Natural killer cell (primary cell): Measurements from ENCODE around the gene TMEM217. TPM values are rescaled to one million over a fixed set of nuclear protein-coding genes. Genes with fewer than 3 reads are reported as not detected.

Experiments used
- ATAC-seq, 3 donors: fragments of 150-1000 bp in 2 of 3; fragments of 200-7000 bp in 1 of 3; cut with Tn5 transposase; 1 replicate in 1 of 3; 2 replicates in 2 of 3; pipeline ENCODE4 v1.10.0; 2021; ENCODE audit warnings: mild to moderate bottlenecking in 2 of 3, moderate library complexity in 2 of 3
- DNase-seq, 2 donors: peaks; one replicate each; pipeline versions ENCODE4 v3.0.0 to v3.0.0-alpha.2; 2013 to 2021; ENCODE audit warnings: mixed read lengths in 1 of 2
- H3K27ac ChIP-seq: one replicate; pipeline ENCODE4 v1.5.1; 2013; ENCODE audit warnings: mild to moderate bottlenecking, low read length
- H3K27me3 ChIP-seq: one replicate; pipeline ENCODE4 v1.6.1; 2013; ENCODE audit warnings: low read length; ENCODE audit not compliant: control insufficient read depth, insufficient read depth
- H3K36me3 ChIP-seq: one replicate; pipeline ENCODE4 v1.6.1; 2013; ENCODE audit warnings: low read length; ENCODE audit not compliant: control insufficient read depth, insufficient read depth
- H3K4me1 ChIP-seq: one replicate; pipeline ENCODE4 v1.6.1; 2013; ENCODE audit warnings: low read length; ENCODE audit not compliant: control insufficient read depth, insufficient read depth
- H3K4me3 ChIP-seq: one replicate; pipeline ENCODE4 v1.5.1; 2013; ENCODE audit warnings: low read length
- H3K9me3 ChIP-seq: one replicate; pipeline ENCODE4 v1.6.1; 2013; ENCODE audit warnings: low read length; ENCODE audit not compliant: control insufficient read depth, insufficient read depth
- H3K27ac Mint-ChIP-seq, 2 donors: one replicate each; pipeline ENCODE4 v1.8.0; 2022; ENCODE audit warnings: mild to moderate bottlenecking in 2 of 2, mixed read lengths in 2 of 2, moderate library complexity in 1 of 2
- H3K27me3 Mint-ChIP-seq, 2 donors: one replicate each; pipeline ENCODE4 v1.8.0; 2022; ENCODE audit warnings: low read depth in 2 of 2, mixed read lengths in 2 of 2
- H3K36me3 Mint-ChIP-seq: one replicate; pipeline ENCODE4 v1.8.0; 2022; ENCODE audit warnings: mixed read lengths
- H3K4me1 Mint-ChIP-seq, 2 donors: one replicate each; pipeline ENCODE4 v1.8.0; 2022; ENCODE audit warnings: mixed read lengths in 2 of 2
- H3K4me3 Mint-ChIP-seq: one replicate; pipeline ENCODE4 v1.8.0; 2022; ENCODE audit warnings: mild to moderate bottlenecking, moderate library complexity, mixed read lengths
- H3K9me3 Mint-ChIP-seq, 2 donors: one replicate each; pipeline ENCODE4 v1.8.0; 2022; ENCODE audit warnings: mixed read lengths in 2 of 2
- CTCF ChIP-seq: fragments of 200-600 bp; IDR thresholded peaks from one replicate; pipeline ENCODE4 v1.8.0; 2022; ENCODE audit warnings: antibody characterized with exemption
- WGBS: methylation state at CpG from one replicate; pipeline ENCODE4 v1.1.7; 2013; ENCODE audit warnings: missing lambda C conversion rate; ENCODE audit not compliant: insufficient coverage; 5-methylcytosine and 5-hydroxymethylcytosine counted together
- intact Hi-C: fragments of 100-400 bp; cut with micrococcal nuclease; formaldehyde crosslinking; loops from one replicate; pipeline ENCODE4 v1.14.2; 2022
- total RNA-seq, 4 donors: library from RNA; stranded (reverse); fragments of 120-200 nt in 1 of 4; gene quantifications; one replicate each; pipeline versions ENCODE4 v1.2.3 to v1.2.4, GENCODE V29; 2013 to 2022

The TMEM217 gene
- total RNA-seq, 3 donors from 2014 or later (not counting 1 experiment from before 2014, with no cell fraction given): 0.75 to 2.1 (median 0.75) TPM

GRCh38 chr6:37175332-37176267 is 82.3 kb downstream of the TMEM217 start:
- Mint-ChIP-seq H3K4me1 (peaks cover 64 to 66% of the 10 kb centered on the region in 2 donors), H3K27me3 (no peaks in the 10 kb centered on the region), H3K4me3 (peak overlapping the region; percentile 99), H3K9me3 (no peaks in the 10 kb centered on the region), H3K27ac (peak overlapping the region; percentile 95 to 99), H3K36me3 (peaks cover 33% of the 10 kb centered on the region)
- Histone ChIP-seq H3K36me3 (peaks cover 45% of the 10 kb centered on the region), H3K27ac (peak overlapping the region; percentile 62), H3K27me3 (no peaks in the 10 kb centered on the region), H3K4me1 (peaks cover 65% of the 10 kb centered on the region), H3K9me3 (no peaks in the 10 kb centered on the region), H3K4me3 (peak overlapping the region; percentile 36)
- no peak for ATAC-seq
- peak in 1 of 2 donors; percentile 24 for DNase-seq
- TF ChIP-seq CTCF: no peak
- intact Hi-C loops: loop anchor here (1.0 to 10.0 kb wide), 2 partner anchors 8 to 581 kb away; partner anchors contain the start of gene SRSF3
- 54% methylated on average over 17 of the region's 18 CpGs for WGBS

- H3K4me3 Mint-ChIP-seq: peak overlapping the region; percentile 99
- ATAC-seq (no peak), DNase-seq (no peak)
- Histone ChIP-seq H3K4me3 (peak overlapping the region; percentile 36), H3K27me3 (no peaks in the 10 kb centered on the region), H3K36me3 (peaks cover 45% of the 10 kb centered on the region), H3K27ac (peak overlapping the region; percentile 62), H3K4me1 (peaks cover 56% of the 10 kb centered on the region), H3K9me3 (no peaks in the 10 kb centered on the region)
- H3K27me3 Mint-ChIP-seq: no peaks in the 10 kb centered on the region
- peak overlapping the region; percentile 95 to 99 for H3K27ac Mint-ChIP-seq
- peaks cover 64 to 66% of the 10 kb centered on the region in 2 donors for H3K4me1 Mint-ChIP-seq
- intact Hi-C loops: loop anchor here (1.0 to 10.0 kb wide), 3 partner anchors 9 to 580 kb away; partner anchors contain the start of gene SRSF3
- H3K36me3 Mint-ChIP-seq: peaks cover 33% of the 10 kb centered on the region
- TF ChIP-seq CTCF: no peak
- H3K9me3 Mint-ChIP-seq: no peaks in the 10 kb centered on the region
- WGBS: 57% methylated on average over 7 of the region's 10 CpGs
Observed at GRCh38 chr6:37174515-37175331, 83.2 kb downstream of the TMEM217 start.

GRCh38 chr6:37174196-37174514 is 83.8 kb downstream of the TMEM217 start:
- Histone ChIP-seq H3K27ac (peak overlapping the region; percentile 59), H3K4me3 (peak overlapping the region; percentile 36), H3K9me3 (no peaks in the 10 kb centered on the region), H3K4me1 (peaks cover 55% of the 10 kb centered on the region), H3K36me3 (peaks cover 45% of the 10 kb centered on the region), H3K27me3 (no peaks in the 10 kb centered on the region)
- 50% methylated on average over 2 of the region's 3 CpGs for WGBS
- DNase-seq (no peak), ATAC-seq (no peak)
- Mint-ChIP-seq H3K27ac (peak overlapping the region; percentile 95 to 99), H3K36me3 (peaks cover 33% of the 10 kb centered on the region), H3K4me3 (peak overlapping the region; percentile 99), H3K9me3 (no peaks in the 10 kb centered on the region), H3K4me1 (peaks cover 67 to 71% of the 10 kb centered on the region in 2 donors), H3K27me3 (no peaks in the 10 kb centered on the region)
- TF ChIP-seq CTCF: no peak
- intact Hi-C loops: loop anchor here (5.0 to 10.0 kb wide), 2 partner anchors 72 to 579 kb away; partner anchors contain the start of gene SRSF3
